Heart left ventricle (tissue), 13 donors: ENCODE results near the gene MITD1.

ENCODE experiments used
- POLR2A ChIP-seq, 2 donors: fragments of 450-650 bp; IDR thresholded peaks; one replicate each; pipeline ENCODE4 v1.6.1; 2017; ENCODE audit warnings: antibody characterized with exemption in 2 of 2, mild to moderate bottlenecking in 2 of 2, moderate library complexity in 2 of 2
- TF ChIP-seq, protein P1 (sequence below), 12 donors: fragments of 200-600 bp; sonication (generic) in 4 of 12; IDR thresholded peaks; one replicate each; pipeline versions ENCODE4 v1.5.0 to v1.8.0; 2018 to 2022; ENCODE audit warnings: antibody characterized with exemption in 12 of 12, mild to moderate bottlenecking in 5 of 12
- donor health status: ischemic (EF 13 %, LVEDD 7.1; RV severe dilation, severe dysfunction).
- donor health status: DM: no; HTN: yes; CAD: no.
- donor health status: DM: no; HTN: no; CAD: no.
- donor health status: ischemic (EF 25% LVEDD 6.9; RV normal size, moderate dysfunction).
- donor health status: ischemic (EF 25% LVEDD 5.7; RV mildly dilated, moderate dysfunction).
- donor health status: ischemic (EF 35%, LVEDD 5.7; RV mildly dilated, moderate dysfunction).
- donor health status: nonischemic (EF 11% LVEDD 7.7; RV severe dilation, severe dysfunction).
- donor health status: DM: yes; HTN: yes; CAD: no.
- donor health status: PGD.
- donor health status: ischemic (EF 29% LVEDD 5.4; RV normal size, mild dysfunction).
- donor health status: nonischemic (EF 23%, LVEDD 6.1; RV moderate dilation, normal function).

DNA sequence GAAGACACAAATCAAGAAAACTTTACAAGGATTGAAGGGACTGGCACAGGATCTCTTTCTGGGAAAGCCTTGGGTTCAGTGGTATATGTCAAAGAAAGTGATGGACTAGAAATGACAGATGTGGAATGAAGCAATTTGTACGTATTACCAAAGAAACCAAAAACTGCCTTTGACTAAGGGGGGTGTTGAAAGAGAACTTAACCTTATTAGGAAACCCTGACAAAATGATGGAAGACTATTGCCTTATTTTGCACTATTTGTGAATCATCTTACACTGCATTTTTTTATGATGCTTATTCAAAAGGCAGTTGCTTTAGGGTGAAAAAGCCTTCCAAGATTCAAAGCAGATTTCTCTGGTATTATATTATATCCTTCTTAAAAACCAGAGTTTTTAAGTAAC is 30.2 kb downstream of the MITD1 start:
- TF ChIP-seq, protein P1, sequence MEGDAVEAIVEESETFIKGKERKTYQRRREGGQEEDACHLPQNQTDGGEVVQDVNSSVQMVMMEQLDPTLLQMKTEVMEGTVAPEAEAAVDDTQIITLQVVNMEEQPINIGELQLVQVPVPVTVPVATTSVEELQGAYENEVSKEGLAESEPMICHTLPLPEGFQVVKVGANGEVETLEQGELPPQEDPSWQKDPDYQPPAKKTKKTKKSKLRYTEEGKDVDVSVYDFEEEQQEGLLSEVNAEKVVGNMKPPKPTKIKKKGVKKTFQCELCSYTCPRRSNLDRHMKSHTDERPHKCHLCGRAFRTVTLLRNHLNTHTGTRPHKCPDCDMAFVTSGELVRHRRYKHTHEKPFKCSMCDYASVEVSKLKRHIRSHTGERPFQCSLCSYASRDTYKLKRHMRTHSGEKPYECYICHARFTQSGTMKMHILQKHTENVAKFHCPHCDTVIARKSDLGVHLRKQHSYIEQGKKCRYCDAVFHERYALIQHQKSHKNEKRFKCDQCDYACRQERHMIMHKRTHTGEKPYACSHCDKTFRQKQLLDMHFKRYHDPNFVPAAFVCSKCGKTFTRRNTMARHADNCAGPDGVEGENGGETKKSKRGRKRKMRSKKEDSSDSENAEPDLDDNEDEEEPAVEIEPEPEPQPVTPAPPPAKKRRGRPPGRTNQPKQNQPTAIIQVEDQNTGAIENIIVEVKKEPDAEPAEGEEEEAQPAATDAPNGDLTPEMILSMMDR (IDR thresholded peaks at IDR 0.05): no peak
- TF ChIP-seq POLR2A (IDR thresholded peaks at IDR 0.05): no peak
